ENCODE measurements around the gene BRF1. TPM values are rescaled to one million over a fixed set of nuclear protein-coding genes. Genes with fewer than 3 reads are reported as not detected.

Gene BRF1
- total and polyA plus RNA-seq, 2 of the 8 experiments (the other 6 are each of a cell fraction or from before 2014, with no cell fraction given) = 7.7 to 18.3 TPM

DNA sequence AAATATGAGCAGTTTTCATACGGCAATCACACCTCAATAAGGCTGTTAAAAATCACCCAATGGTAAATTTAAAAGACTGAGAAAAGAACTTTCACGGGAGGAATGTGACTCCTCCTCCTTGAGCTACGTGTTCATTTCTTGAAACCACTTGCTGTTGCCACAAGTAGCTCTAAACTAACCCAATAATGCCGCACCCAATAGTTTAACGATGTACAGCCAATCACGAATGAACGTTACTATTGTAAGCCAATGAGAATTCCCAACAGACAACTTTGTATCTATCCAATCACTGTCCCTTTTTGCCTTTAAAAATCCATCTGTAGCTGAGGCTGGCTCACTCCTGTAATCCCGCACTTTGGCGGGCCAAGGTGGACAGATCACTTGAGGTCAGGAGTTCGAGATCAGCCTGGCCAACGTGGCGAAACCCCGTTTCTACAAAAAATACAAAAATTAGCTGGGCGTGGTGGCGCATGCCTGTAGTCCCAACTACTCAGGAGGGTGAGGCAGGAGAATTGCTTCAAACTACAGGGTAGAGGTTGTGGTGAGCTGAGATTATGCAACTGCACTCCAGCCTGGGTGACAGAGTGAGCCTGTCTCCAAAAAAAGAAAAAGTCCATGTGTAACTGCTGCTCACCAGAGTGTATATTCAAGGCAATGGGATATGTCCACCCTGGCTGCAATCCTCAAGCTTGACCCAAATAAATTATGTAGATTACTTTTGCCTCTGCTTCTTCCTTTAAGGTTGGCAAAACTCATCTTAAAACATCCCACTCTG, 76.8 kb downstream of the BRF1 start:
- Histone ChIP-seq H3K27ac (ENCODE audit: low read depth, low read length) (no peak overlapping the region), H2AFZ (ENCODE audit: low read length) (no peak overlapping the region), H2AK5ac (ENCODE audit: low read depth, low read length) (no peak overlapping the region), H3K9me3 (ENCODE audit: insufficient read depth in 2 of 2, low read depth in 1 of 2, low read length in 1 of 2) (no peaks in the 10 kb centered on the region), H3K4me3 (ENCODE audit: extremely low read depth in 1 of 4, insufficient read depth in 2 of 4, low read depth in 3 of 4, low read length in 4 of 4) (no peak overlapping the region), H3K4ac (replicated peaks; ENCODE audit: insufficient read length, low read depth, low read length) (no peak overlapping the region), H3K14ac (ENCODE audit: insufficient read length) (no peak overlapping the region), H3K4me2 (ENCODE audit: insufficient read depth in 1 of 2, low read depth in 2 of 2, low read length in 2 of 2) (no peak overlapping the region), H3K23me2 (ENCODE audit: low read depth, low read length) (peaks cover 2% of the 10 kb centered on the region; the same call in 1 of the 2 replicates), H3K36me3 (ENCODE audit: control insufficient read depth in 2 of 4, insufficient read depth in 4 of 4, low read length in 3 of 4) (no peaks in the 10 kb centered on the region; a peak in 3 of 8 replicates), H3K79me2 (ENCODE audit: control insufficient read depth in 1 of 2, insufficient read depth in 2 of 2, low read length in 2 of 2) (no peaks in the 10 kb centered on the region), H4K8ac (ENCODE audit: extremely low read depth, insufficient read depth, low read length) (no peak overlapping the region), H3K27me3 (replicated peaks in 1 of 4; ENCODE audit: control insufficient read depth in 3 of 4, extremely low read depth in 1 of 4, insufficient read depth in 3 of 4, low read length in 3 of 4) (no peaks in the 10 kb centered on the region), H2BK20ac (ENCODE audit: low read length) (no peak overlapping the region), H2BK120ac (replicated peaks; ENCODE audit: low read depth, low read length) (no peak overlapping the region), H3K4me1 (replicated peaks in 1 of 4; ENCODE audit: control insufficient read depth in 3 of 4, insufficient read depth in 4 of 4, low read length in 3 of 4) (no peaks in the 10 kb centered on the region), H4K20me1 (replicated peaks in 1 of 2; ENCODE audit: control insufficient read depth in 1 of 2, insufficient read depth in 2 of 2, low read length in 2 of 2) (peaks cover 0 to 10% of the 10 kb centered on the region in 2 experiments), H4K91ac (replicated peaks; ENCODE audit: insufficient read length, low read length) (no peak overlapping the region), H2BK5ac (ENCODE audit: low read depth, low read length) (no peak overlapping the region), H3K23ac (ENCODE audit: insufficient read length) (no peak overlapping the region), H3K79me1 (ENCODE audit: low read depth, low read length) (no peaks in the 10 kb centered on the region), H2BK12ac (ENCODE audit: low read depth, low read length) (no peak overlapping the region), H2BK15ac (ENCODE audit: low read length) (no peak overlapping the region), H3K18ac (ENCODE audit: extremely low read depth, low read length) (no peak overlapping the region), H4K5ac (ENCODE audit: insufficient read length, low read depth, low read length) (no peak overlapping the region), H3K9ac (replicated peaks in 1 of 4; ENCODE audit: extremely low read depth in 1 of 4, low read depth in 3 of 4, low read length in 3 of 4) (no peak overlapping the region), H3K56ac (replicated peaks; ENCODE audit: insufficient read length, low read depth, low read length) (no peak overlapping the region)
- FAIRE-seq = no peak
- WGBS, 2 experiments (ENCODE audit: extremely low coverage in 1 of 2, insufficient coverage in 1 of 2, insufficient read length in 1 of 2, insufficient replicate concordance in 2 of 2, low coverage in 1 of 2, low lambda C conversion rate in 2 of 2, missing lambda C conversion rate in 1 of 2) = 90% methylated on average over 15 of the region's 15 CpGs; no CpG with 5 or more reads in 1 of the 2 experiments
- ChIA-PET CTCF (ENCODE audit: partially characterized antibody) (interaction anchor here (0.7 to 1.8 kb wide), 12 partner anchors 10 to 207 kb away, joined by 3 to 9 read pairs (median 3); no protein-coding TSS in a partner anchor), POLR2A (ENCODE audit: partially characterized antibody) (no interaction called here)
- no peak for DNase-seq (ENCODE audit: low read depth in 1 of 2, low spot score in 2 of 2)
- TF ChIP-seq RXRA (IDR thresholded peaks at IDR 0.05; ENCODE audit: insufficient read depth, low read depth, low read length) = no peak
- TF ChIP-seq NANOG (IDR thresholded peaks at IDR 0.05; ENCODE audit: insufficient read depth, low read depth, low read length, poor library complexity, severe bottlenecking) = no peak
- TF ChIP-seq TCF12 (IDR thresholded peaks at IDR 0.05; ENCODE audit: low read depth, low read length) = no peak
- no peak for TF ChIP-seq BACH1 (IDR thresholded peaks at IDR 0.05; ENCODE audit: low read length)
- TF ChIP-seq, protein P1, sequence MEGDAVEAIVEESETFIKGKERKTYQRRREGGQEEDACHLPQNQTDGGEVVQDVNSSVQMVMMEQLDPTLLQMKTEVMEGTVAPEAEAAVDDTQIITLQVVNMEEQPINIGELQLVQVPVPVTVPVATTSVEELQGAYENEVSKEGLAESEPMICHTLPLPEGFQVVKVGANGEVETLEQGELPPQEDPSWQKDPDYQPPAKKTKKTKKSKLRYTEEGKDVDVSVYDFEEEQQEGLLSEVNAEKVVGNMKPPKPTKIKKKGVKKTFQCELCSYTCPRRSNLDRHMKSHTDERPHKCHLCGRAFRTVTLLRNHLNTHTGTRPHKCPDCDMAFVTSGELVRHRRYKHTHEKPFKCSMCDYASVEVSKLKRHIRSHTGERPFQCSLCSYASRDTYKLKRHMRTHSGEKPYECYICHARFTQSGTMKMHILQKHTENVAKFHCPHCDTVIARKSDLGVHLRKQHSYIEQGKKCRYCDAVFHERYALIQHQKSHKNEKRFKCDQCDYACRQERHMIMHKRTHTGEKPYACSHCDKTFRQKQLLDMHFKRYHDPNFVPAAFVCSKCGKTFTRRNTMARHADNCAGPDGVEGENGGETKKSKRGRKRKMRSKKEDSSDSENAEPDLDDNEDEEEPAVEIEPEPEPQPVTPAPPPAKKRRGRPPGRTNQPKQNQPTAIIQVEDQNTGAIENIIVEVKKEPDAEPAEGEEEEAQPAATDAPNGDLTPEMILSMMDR (IDR thresholded peaks at IDR 0.05; ENCODE audit: control extremely low read depth in 1 of 3, insufficient read depth in 1 of 3, low read depth in 1 of 3, low read length in 3 of 3) = no peak
- no peak for TF ChIP-seq GTF2F1 (IDR thresholded peaks at IDR 0.05; ENCODE audit: borderline replicate concordance, low read depth, low read length)
- TF ChIP-seq KDM5A (IDR thresholded peaks at IDR 0.05; ENCODE audit: low read length) = no peak
- TF ChIP-seq HDAC6 (IDR thresholded peaks at IDR 0.05; ENCODE audit: low read depth, low read length) = no peak
- TF ChIP-seq CEBPB (IDR thresholded peaks at IDR 0.05; ENCODE audit: low read depth, low read length) = no peak
- no peak for TF ChIP-seq TEAD4 (IDR thresholded peaks at IDR 0.05; ENCODE audit: low read depth, low read length)
- TF ChIP-seq SRF (IDR thresholded peaks at IDR 0.05; ENCODE audit: low read depth, low read length) = no peak
